Adrenal gland (tissue), 12 donors: ENCODE results near the gene CYRIA. TPM values are rescaled to one million over a fixed set of nuclear protein-coding genes. Genes with fewer than 3 reads are reported as not detected.
A peak's percentile ranks its signal among the peaks of the same experiment; 100 is the strongest.

Experiments
- DNase-seq, 7 donors: peaks; one replicate each; pipeline ENCODE4 v3.0.0-alpha.2; 2019 to 2020
- H3K27ac ChIP-seq, 5 donors: fragments of 200-600 bp; sonication (generic) in 4 of 5; 1 replicate in 3 of 5; 2 replicates in 2 of 5; pipeline versions ENCODE4 v1.5.1 to v1.8.0; 2016 to 2020; ENCODE audit warnings: mild to moderate bottlenecking in 1 of 5
- H3K27me3 ChIP-seq: fragments of 200-600 bp; 2 replicates; pipeline ENCODE4 v1.8.0; 2021
- H3K36me3 ChIP-seq, 2 donors: fragments of 200-600 bp; replicated peaks in 1 of 2; 1 replicate in 1 of 2; 2 replicates in 1 of 2; pipeline versions ENCODE4 v1.5.1 to v1.8.0; 2018 to 2022
- H3K4me1 ChIP-seq, 2 donors: fragments of 200-600 bp; replicated peaks in 1 of 2; 1 replicate in 1 of 2; 2 replicates in 1 of 2; pipeline versions ENCODE4 v1.5.1 to v1.8.0; 2018 to 2021
- H3K4me3 ChIP-seq, 4 donors: fragments of 200-600 bp; sonication (generic) in 3 of 4; one replicate each; pipeline ENCODE4 v1.5.1; 2016 to 2018
- H3K9me3 ChIP-seq, 3 donors: fragments of 200-600 bp; sonication (generic) in 1 of 3; replicated peaks in 1 of 3; 1 replicate in 2 of 3; 2 replicates in 1 of 3; pipeline versions ENCODE4 v1.5.1 to v1.8.0; 2016 to 2021
- CTCF ChIP-seq, 6 experiments: fragments of 450-650 bp in 4 of 6; fragments of 200-600 bp in 2 of 6; sonication (generic) in 1 of 6; IDR thresholded peaks; 1 replicate in 5 of 6; 2 replicates in 1 of 6; pipeline versions ENCODE4 v1.5.1 to v1.8.0; 2016 to 2021; ENCODE audit warnings: antibody characterized with exemption in 6 of 6, mild to moderate bottlenecking in 2 of 6, moderate library complexity in 1 of 6
- POLR2A ChIP-seq, 2 donors: fragments of 450-650 bp; IDR thresholded peaks; one replicate each; pipeline ENCODE4 v1.6.1; 2017; ENCODE audit warnings: antibody characterized with exemption in 2 of 2, mild to moderate bottlenecking in 2 of 2, moderate library complexity in 1 of 2
- WGBS, 4 donors: extraction: QIAGEN DNeasy Blood & Tissue Kit in 2 of 4; methylation state at CpG; one replicate each; pipeline versions ENCODE4 v1.1.5 to v1.1.7; 2013 to 2017; 5-methylcytosine and 5-hydroxymethylcytosine counted together
- intact Hi-C, 2 donors: fragments of 100-400 bp; cut with DNase I; formaldehyde crosslinking; loops; one replicate each; pipeline versions ENCODE4 v1.14.1 to v1.15.0; 2022 to 2023
- polyA plus RNA-seq, 3 donors: library from polyadenylated mRNA; stranded (reverse); fragments of 200-250 nt in 2 of 3; fragments of 350-450 nt in 1 of 3; fragmentation: Illumina TruSeq in 1 of 3; extraction: RNeasy Lipid Tissue Mini Kit (QIAGEN cat#74804) in 1 of 3; gene quantifications; one replicate each; pipeline ENCODE4 v1.2.3, GENCODE V29; 2013 to 2014
- total RNA-seq, 9 donors: library from RNA; depleted of rRNA in 4 of 9; stranded (reverse); fragments of >200 nt in 4 of 9; fragments of 120-200 nt in 1 of 9; fragmentation: NEBNext Ultra II Directional in 1 of 9; extraction: Animal tissue kit (Norgen Biotek cat#: 25700) in 1 of 9; gene quantifications; one replicate each; pipeline versions ENCODE4 v1.1.0 to v1.2.4, GENCODE V29; 2013 to 2023
- donor health status: healthy with polysubstance abuse.
- donor health status: Bipolar disorder and iron deficiency.
- donor health status: DM: yes; HTN: yes; CAD: no.
- donor health status: DM: no; HTN: no; CAD: no.
- donor health status: DM: no; HTN: no; CAD: no.
- donor health status: DM: yes; HTN: yes; CAD: no.

The CYRIA gene
- total and polyA plus RNA-seq, 12 donors, result 2.4 to 31.0 (median 17.9) TPM

GRCh38 chr2:16623564-16624435 is 41.8 kb downstream of the CYRIA start:
- intact Hi-C loops, result no loop called here
- DNase-seq, result no peak
- Histone ChIP-seq H3K9me3 (no peaks in the 10 kb centered on the region), H3K27me3 (no peaks in the 10 kb centered on the region), H3K4me1 (peaks cover 37 to 59% of the 10 kb centered on the region in 2 donors), H3K27ac (peak overlapping the region in 3 of 5 donors; percentile 64 to 85 (median 66)), H3K4me3 (no peak overlapping the region), H3K36me3 (peaks cover 0 to 6% of the 10 kb centered on the region in 2 donors)
- TF ChIP-seq POLR2A (IDR thresholded peaks at IDR 0.05) (no peak), CTCF (IDR thresholded peaks at IDR 0.05) (no peak)
- WGBS, 4 donors, result 71 to 85% (median 79%) methylated on average over 5 of the region's 5 CpGs

GRCh38 chr2:16623031-16623430 is 42.6 kb downstream of the CYRIA start:
- 89 to 94% (median 90%) methylated on average over 6 of the region's 6 CpGs for WGBS, 4 donors
- H3K9me3 ChIP-seq, result no peaks in the 10 kb centered on the region
- DNase-seq, result no peak
- no peak overlapping the region for H3K4me3 ChIP-seq
- H3K4me1 ChIP-seq, result peaks cover 37 to 53% of the 10 kb centered on the region in 2 donors
- intact Hi-C loops, result no loop called here
- TF ChIP-seq CTCF (IDR thresholded peaks at IDR 0.05), result no peak
- TF ChIP-seq POLR2A (IDR thresholded peaks at IDR 0.05), result no peak
- peak overlapping the region in 3 of 5 donors; percentile 22 to 85 (median 64) for H3K27ac ChIP-seq
- peaks cover 0 to 6% of the 10 kb centered on the region in 2 donors for H3K36me3 ChIP-seq
- H3K27me3 ChIP-seq, result no peaks in the 10 kb centered on the region

- H3K4me1 ChIP-seq, result peaks cover 37 to 53% of the 10 kb centered on the region in 2 donors
- H3K9me3 ChIP-seq, result no peaks in the 10 kb centered on the region
- H3K36me3 ChIP-seq, result peaks cover 0 to 6% of the 10 kb centered on the region in 2 donors
- intact Hi-C loops, result no loop called here
- peak overlapping the region in 2 of 5 donors; percentile 64 to 85 for H3K27ac ChIP-seq
- H3K27me3 ChIP-seq, result no peaks in the 10 kb centered on the region
- no peak overlapping the region for H3K4me3 ChIP-seq
- no peak for TF ChIP-seq CTCF (IDR thresholded peaks at IDR 0.05)
- TF ChIP-seq POLR2A (IDR thresholded peaks at IDR 0.05), result no peak
- WGBS, 4 donors, result 84 to 86% (median 86%) methylated on average over 4 of the region's 4 CpGs
- DNase-seq, result no peak
Measured at GRCh38 chr2:16622399-16622968, 43.1 kb downstream of the CYRIA start.

GRCh38 chr2:16621316-16621715 is 44.3 kb downstream of the CYRIA start:
- Histone ChIP-seq H3K4me3 (no peak overlapping the region), H3K36me3 (peaks cover 0 to 6% of the 10 kb centered on the region in 2 donors), H3K4me1 (peaks cover 28 to 54% of the 10 kb centered on the region in 2 donors), H3K27me3 (no peaks in the 10 kb centered on the region), H3K27ac (no peak overlapping the region), H3K9me3 (no peaks in the 10 kb centered on the region)
- 92 to 95% (median 93%) methylated on average over 4 of the region's 4 CpGs for WGBS, 4 donors
- TF ChIP-seq POLR2A (IDR thresholded peaks at IDR 0.05) (no peak), CTCF (IDR thresholded peaks at IDR 0.05) (no peak)
- intact Hi-C loops, result no loop called here
- DNase-seq, result no peak
